ENCODE measurements around the gene BCR.

BCR gene

DNA sequence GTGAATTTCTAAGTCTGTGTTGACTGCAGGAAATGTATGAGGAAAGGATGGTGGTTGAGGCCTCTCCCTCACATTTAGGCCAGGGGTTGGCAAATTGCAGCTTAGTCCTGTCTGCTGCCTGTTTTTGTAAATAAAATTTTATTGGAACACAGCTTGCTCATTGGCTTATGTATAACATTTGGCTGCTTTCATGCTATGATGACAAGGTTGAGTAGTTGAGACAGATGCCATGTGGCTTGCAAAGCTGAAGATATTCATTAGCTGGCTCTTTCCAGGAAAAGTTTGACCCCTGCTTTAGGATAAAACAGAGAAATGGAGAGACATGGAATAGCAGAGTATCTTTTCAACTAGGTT, 46.2 kb downstream of the BCR start:
- TF ChIP-seq EZH2phosphoT487 (conservative IDR thresholded peaks at IDR 0.05; ENCODE audit: low read length): no peak
- TF ChIP-seq, protein P1, sequence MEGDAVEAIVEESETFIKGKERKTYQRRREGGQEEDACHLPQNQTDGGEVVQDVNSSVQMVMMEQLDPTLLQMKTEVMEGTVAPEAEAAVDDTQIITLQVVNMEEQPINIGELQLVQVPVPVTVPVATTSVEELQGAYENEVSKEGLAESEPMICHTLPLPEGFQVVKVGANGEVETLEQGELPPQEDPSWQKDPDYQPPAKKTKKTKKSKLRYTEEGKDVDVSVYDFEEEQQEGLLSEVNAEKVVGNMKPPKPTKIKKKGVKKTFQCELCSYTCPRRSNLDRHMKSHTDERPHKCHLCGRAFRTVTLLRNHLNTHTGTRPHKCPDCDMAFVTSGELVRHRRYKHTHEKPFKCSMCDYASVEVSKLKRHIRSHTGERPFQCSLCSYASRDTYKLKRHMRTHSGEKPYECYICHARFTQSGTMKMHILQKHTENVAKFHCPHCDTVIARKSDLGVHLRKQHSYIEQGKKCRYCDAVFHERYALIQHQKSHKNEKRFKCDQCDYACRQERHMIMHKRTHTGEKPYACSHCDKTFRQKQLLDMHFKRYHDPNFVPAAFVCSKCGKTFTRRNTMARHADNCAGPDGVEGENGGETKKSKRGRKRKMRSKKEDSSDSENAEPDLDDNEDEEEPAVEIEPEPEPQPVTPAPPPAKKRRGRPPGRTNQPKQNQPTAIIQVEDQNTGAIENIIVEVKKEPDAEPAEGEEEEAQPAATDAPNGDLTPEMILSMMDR (IDR thresholded peaks at IDR 0.05; ENCODE audit: insufficient read depth, low read length, poor library complexity, severe bottlenecking): no peak
- H3K27me3 ChIP-seq (ENCODE audit: low read length): no peaks in the 10 kb centered on the region
- H3K4me2 ChIP-seq (ENCODE audit: low read depth, low read length, poor library complexity, severe bottlenecking): no peak overlapping the region
- H4K20me1 ChIP-seq (ENCODE audit: low read depth, low read length): no peaks in the 10 kb centered on the region
- no peaks in the 10 kb centered on the region for H3F3A ChIP-seq (ENCODE audit: insufficient read depth)
- H3K9ac ChIP-seq (ENCODE audit: low read length): no peak overlapping the region
- H3K4me3 ChIP-seq (ENCODE audit: insufficient read depth, low read length, poor library complexity, severe bottlenecking): no peak overlapping the region
- no peaks in the 10 kb centered on the region for H3K9me2 ChIP-seq (replicated peaks; ENCODE audit: insufficient read depth, low read length)
- H3K27ac ChIP-seq (ENCODE audit: low read depth, low read length): no peak overlapping the region
- no peaks in the 10 kb centered on the region for H3K36me3 ChIP-seq (ENCODE audit: low read length)
- no peaks in the 10 kb centered on the region for H3K9me3 ChIP-seq (ENCODE audit: insufficient read depth, low read length)
- H2AFZ ChIP-seq (ENCODE audit: low read depth, low read length, severe bottlenecking): no peak overlapping the region
- no peaks in the 10 kb centered on the region for H3K79me2 ChIP-seq (ENCODE audit: insufficient read depth, low read length)

DNA sequence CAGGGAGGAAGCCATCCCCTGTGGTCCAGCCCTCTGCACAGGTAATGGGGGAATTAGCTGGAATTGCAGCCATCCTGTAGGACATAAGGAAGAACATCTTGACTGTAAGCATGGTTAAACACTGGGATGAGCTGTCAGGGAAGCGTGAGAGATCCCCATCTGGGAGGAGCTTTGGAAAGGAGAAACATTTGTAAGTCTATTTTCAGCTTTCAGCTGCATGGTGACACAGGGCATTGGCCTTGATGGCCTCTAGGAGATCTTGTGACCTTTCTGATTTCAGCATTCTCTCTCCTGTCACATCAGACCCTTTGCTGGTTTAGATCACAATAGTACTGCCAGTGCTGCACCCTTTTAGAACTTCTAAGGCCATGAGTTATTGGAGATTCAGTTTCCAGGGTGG, 47.1 kb downstream of the BCR start:
- TF ChIP-seq EZH2phosphoT487 (conservative IDR thresholded peaks at IDR 0.05; ENCODE audit: low read length): no peak
- TF ChIP-seq, protein P1 (IDR thresholded peaks at IDR 0.05; ENCODE audit: insufficient read depth, low read length, poor library complexity, severe bottlenecking): no peak
- H3K36me3 ChIP-seq (ENCODE audit: low read length): no peaks in the 10 kb centered on the region
- no peak overlapping the region for H3K4me2 ChIP-seq (ENCODE audit: low read depth, low read length, poor library complexity, severe bottlenecking)
- H3K27ac ChIP-seq (ENCODE audit: low read depth, low read length): no peak overlapping the region
- no peaks in the 10 kb centered on the region for H3F3A ChIP-seq (ENCODE audit: insufficient read depth)
- H3K79me2 ChIP-seq (ENCODE audit: insufficient read depth, low read length): no peaks in the 10 kb centered on the region
- no peak overlapping the region for H3K4me3 ChIP-seq (ENCODE audit: insufficient read depth, low read length, poor library complexity, severe bottlenecking)
- no peak overlapping the region for H2AFZ ChIP-seq (ENCODE audit: low read depth, low read length, severe bottlenecking)
- H3K9me2 ChIP-seq (replicated peaks; ENCODE audit: insufficient read depth, low read length): no peaks in the 10 kb centered on the region
- H4K20me1 ChIP-seq (ENCODE audit: low read depth, low read length): no peaks in the 10 kb centered on the region
- no peaks in the 10 kb centered on the region for H3K27me3 ChIP-seq (ENCODE audit: low read length)
- H3K9me3 ChIP-seq (ENCODE audit: insufficient read depth, low read length): no peaks in the 10 kb centered on the region
- no peak overlapping the region for H3K9ac ChIP-seq (ENCODE audit: low read length)

DNA sequence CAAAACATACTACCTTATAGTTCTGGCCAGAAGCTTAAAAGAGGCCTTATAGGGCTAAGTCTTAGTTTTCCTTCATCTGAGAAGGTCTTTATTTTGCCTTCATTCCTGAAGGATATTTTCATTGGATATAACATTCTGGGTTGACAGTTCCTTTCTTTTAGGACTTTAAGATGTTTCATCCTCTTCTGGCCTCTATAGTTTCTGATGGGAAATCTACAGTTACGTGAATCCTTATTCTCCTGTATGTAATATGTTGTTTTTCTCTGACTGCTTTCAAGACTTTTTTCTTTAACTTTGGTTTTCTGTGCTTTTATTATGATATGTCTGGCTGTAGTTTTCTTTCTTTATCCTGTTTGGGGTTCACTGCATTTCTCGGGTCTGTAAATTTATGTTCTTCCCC, 48.2 kb downstream of the BCR start:
- Histone ChIP-seq H3K79me2 (ENCODE audit: insufficient read depth, low read length) (no peaks in the 10 kb centered on the region), H3K9me2 (replicated peaks; ENCODE audit: insufficient read depth, low read length) (no peaks in the 10 kb centered on the region), H4K20me1 (ENCODE audit: low read depth, low read length) (no peaks in the 10 kb centered on the region)

More for the DNA sequence above, 48.2 kb downstream of the BCR start:
- Histone ChIP-seq H3K27ac (ENCODE audit: low read depth, low read length) (no peak overlapping the region), H3K36me3 (ENCODE audit: low read length) (no peaks in the 10 kb centered on the region), H3K9me3 (ENCODE audit: insufficient read depth, low read length) (no peaks in the 10 kb centered on the region), H3K27me3 (ENCODE audit: low read length) (no peaks in the 10 kb centered on the region), H2AFZ (ENCODE audit: low read depth, low read length, severe bottlenecking) (no peak overlapping the region), H3F3A (ENCODE audit: insufficient read depth) (no peaks in the 10 kb centered on the region), H3K4me3 (ENCODE audit: insufficient read depth, low read length, poor library complexity, severe bottlenecking) (no peak overlapping the region), H3K4me2 (ENCODE audit: low read depth, low read length, poor library complexity, severe bottlenecking) (no peak overlapping the region), H3K9ac (ENCODE audit: low read length) (no peak overlapping the region)
- TF ChIP-seq EZH2phosphoT487 (conservative IDR thresholded peaks at IDR 0.05; ENCODE audit: low read length): no peak
- TF ChIP-seq, protein P1 (IDR thresholded peaks at IDR 0.05; ENCODE audit: insufficient read depth, low read length, poor library complexity, severe bottlenecking): no peak
